KMS-11 (cell line): ENCODE measurements around the gene FANK1.

Experiments used
- H2AFZ ChIP-seq: fragments of 200-600 bp; sonication (generic); 2 replicates; pipeline ENCODE4 v1.6.1; 2016; ENCODE audit warnings: antibody characterized with exemption, mixed run types, low read depth
- H3K27ac ChIP-seq: fragments of 200-600 bp; sonication (generic); 2 replicates; pipeline ENCODE4 v1.6.1; 2016; ENCODE audit warnings: mild to moderate bottlenecking, mixed run types
- H3K27me3 ChIP-seq: fragments of 200-600 bp; sonication (generic); 2 replicates; pipeline ENCODE4 v1.6.1; 2017; ENCODE audit warnings: mild to moderate bottlenecking, low read depth, mixed run types, moderate library complexity; ENCODE audit not compliant: insufficient read depth
- H3K36me3 ChIP-seq: fragments of 200-600 bp; sonication (generic); 2 replicates; pipeline ENCODE4 v1.6.1; 2017; ENCODE audit warnings: mild to moderate bottlenecking, mixed run types; ENCODE audit not compliant: insufficient read depth
- H3K4me1 ChIP-seq: fragments of 200-600 bp; sonication (generic); 2 replicates; pipeline ENCODE4 v1.6.1; 2016; ENCODE audit warnings: mild to moderate bottlenecking, low read depth, mixed run types; ENCODE audit not compliant: poor library complexity, severe bottlenecking
- H3K4me2 ChIP-seq: fragments of 200-600 bp; sonication (generic); 2 replicates; pipeline ENCODE4 v1.7.0; 2016; ENCODE audit warnings: mild to moderate bottlenecking, mixed run types
- H3K4me3 ChIP-seq: fragments of 200-600 bp; sonication (generic); IDR thresholded peaks from 2 replicates; pipeline ENCODE4 v1.6.1; 2017; ENCODE audit warnings: low read depth, low read length, mixed read lengths; ENCODE audit not compliant: insufficient read depth
- H3K79me2 ChIP-seq: fragments of 200-600 bp; sonication (generic); 2 replicates; pipeline ENCODE4 v1.6.1; 2016; ENCODE audit warnings: low read depth, mixed run types; ENCODE audit not compliant: insufficient read depth
- H3K9ac ChIP-seq: fragments of 200-600 bp; sonication (generic); 2 replicates; pipeline ENCODE4 v1.6.1; 2016; ENCODE audit warnings: mild to moderate bottlenecking, mixed run types
- H4K20me1 ChIP-seq: fragments of 200-600 bp; sonication (generic); 2 replicates; pipeline ENCODE4 v1.6.1; 2016; ENCODE audit warnings: mild to moderate bottlenecking, mixed run types; ENCODE audit not compliant: insufficient read depth
- TF ChIP-seq, protein P1 (sequence below): fragments of 200-600 bp; sonication (generic); conservative IDR thresholded peaks from 2 replicates; pipeline ENCODE4 v1.6.1; 2017; ENCODE audit warnings: low read depth, mild to moderate bottlenecking, antibody characterized with exemption, low read length, moderate library complexity, mixed read lengths

The FANK1 gene

DNA sequence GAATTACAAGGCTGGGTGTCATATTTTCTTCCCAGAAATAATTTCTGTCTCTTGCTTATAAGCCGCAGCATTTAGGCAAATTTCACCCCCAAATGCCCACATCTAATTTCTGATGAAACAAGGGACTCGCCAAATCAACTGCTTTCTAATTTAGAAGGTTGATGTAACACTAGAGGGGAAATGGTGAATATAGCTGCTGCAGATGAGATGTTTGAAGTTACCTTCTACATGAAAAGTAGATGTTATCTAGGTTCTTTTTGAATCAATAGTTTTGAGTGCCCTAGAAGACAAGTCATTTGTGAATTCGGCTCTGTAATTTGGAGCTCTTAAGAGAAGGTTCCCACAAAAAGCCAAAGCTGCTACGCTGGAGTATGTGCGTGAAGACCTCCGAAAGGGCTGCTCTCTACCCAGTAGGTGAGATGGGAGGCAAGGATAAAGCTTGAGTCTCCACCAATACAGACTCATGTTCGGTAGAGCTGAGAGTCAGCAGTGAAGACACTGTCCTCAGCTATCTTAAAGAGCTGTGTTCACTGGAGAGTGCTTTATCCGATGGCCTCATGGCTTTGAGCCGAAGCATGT, 99.5 kb downstream of the FANK1 start:
- no peaks in the 10 kb centered on the region for H3K36me3 ChIP-seq
- no peaks in the 10 kb centered on the region for H3K4me1 ChIP-seq
- H3K79me2 ChIP-seq: no peaks in the 10 kb centered on the region
- H4K20me1 ChIP-seq: no peaks in the 10 kb centered on the region
- no peak overlapping the region for H3K27ac ChIP-seq
- H3K4me3 ChIP-seq: no peak overlapping the region
- no peak overlapping the region for H2AFZ ChIP-seq
- no peak overlapping the region for H3K9ac ChIP-seq
- TF ChIP-seq, protein P1, sequence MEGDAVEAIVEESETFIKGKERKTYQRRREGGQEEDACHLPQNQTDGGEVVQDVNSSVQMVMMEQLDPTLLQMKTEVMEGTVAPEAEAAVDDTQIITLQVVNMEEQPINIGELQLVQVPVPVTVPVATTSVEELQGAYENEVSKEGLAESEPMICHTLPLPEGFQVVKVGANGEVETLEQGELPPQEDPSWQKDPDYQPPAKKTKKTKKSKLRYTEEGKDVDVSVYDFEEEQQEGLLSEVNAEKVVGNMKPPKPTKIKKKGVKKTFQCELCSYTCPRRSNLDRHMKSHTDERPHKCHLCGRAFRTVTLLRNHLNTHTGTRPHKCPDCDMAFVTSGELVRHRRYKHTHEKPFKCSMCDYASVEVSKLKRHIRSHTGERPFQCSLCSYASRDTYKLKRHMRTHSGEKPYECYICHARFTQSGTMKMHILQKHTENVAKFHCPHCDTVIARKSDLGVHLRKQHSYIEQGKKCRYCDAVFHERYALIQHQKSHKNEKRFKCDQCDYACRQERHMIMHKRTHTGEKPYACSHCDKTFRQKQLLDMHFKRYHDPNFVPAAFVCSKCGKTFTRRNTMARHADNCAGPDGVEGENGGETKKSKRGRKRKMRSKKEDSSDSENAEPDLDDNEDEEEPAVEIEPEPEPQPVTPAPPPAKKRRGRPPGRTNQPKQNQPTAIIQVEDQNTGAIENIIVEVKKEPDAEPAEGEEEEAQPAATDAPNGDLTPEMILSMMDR: no peak
- H3K27me3 ChIP-seq: no peaks in the 10 kb centered on the region
- H3K4me2 ChIP-seq: no peak overlapping the region

DNA sequence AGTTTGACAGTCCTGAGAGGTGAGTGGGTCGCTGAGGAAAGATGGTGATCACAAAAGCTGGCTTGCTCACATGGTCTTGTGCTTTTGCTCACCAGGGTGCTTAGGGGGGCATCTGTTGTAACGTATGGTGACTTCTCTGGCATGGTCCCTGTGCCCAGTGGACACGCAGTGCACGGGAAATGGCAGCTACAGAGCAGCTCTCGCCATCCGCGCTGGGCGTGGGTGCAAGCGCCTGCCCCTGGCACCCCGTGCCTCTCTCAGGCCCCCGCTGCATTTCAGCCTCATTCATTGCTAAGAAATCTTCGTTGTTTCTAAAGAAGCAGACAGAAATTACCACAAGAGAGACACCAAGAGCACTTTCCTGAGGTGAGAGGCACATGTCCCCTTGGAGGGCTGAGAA, 101.2 kb downstream of the FANK1 start:
- H3K9ac ChIP-seq: no peak overlapping the region
- no peaks in the 10 kb centered on the region for H3K36me3 ChIP-seq
- H3K4me2 ChIP-seq: no peak overlapping the region
- TF ChIP-seq, protein P1: no peak
- no peaks in the 10 kb centered on the region for H3K79me2 ChIP-seq
- no peaks in the 10 kb centered on the region for H3K4me1 ChIP-seq
- no peaks in the 10 kb centered on the region for H4K20me1 ChIP-seq
- H2AFZ ChIP-seq: no peak overlapping the region
- H3K27me3 ChIP-seq: no peaks in the 10 kb centered on the region
- no peak overlapping the region for H3K27ac ChIP-seq
- H3K4me3 ChIP-seq: no peak overlapping the region

DNA sequence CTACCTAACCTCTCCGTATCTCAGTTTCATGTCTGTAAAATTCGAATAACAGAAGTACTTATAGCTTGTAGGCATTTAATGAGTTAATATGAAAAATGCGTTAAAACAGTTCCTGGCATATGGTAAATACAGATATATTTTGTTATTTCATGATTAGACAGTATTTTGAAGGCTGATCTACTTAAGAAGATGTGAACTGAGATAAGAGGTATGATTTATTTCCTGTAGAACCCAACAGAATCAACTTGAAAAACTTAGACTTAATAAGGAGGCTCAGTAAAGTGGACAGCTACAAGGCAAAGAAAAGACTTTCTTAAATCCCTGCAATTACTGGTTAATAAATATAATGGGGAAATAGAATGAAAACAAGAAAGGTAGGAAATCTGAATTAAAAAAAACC, 103.3 kb downstream of the FANK1 start:
- H3K4me1 ChIP-seq: no peaks in the 10 kb centered on the region
- no peaks in the 10 kb centered on the region for H3K79me2 ChIP-seq
- TF ChIP-seq, protein P1: no peak
- no peaks in the 10 kb centered on the region for H3K27me3 ChIP-seq
- no peak overlapping the region for H3K4me2 ChIP-seq
- no peaks in the 10 kb centered on the region for H3K36me3 ChIP-seq
- H3K4me3 ChIP-seq: no peak overlapping the region
- no peak overlapping the region for H3K9ac ChIP-seq
- no peak overlapping the region for H3K27ac ChIP-seq
- no peaks in the 10 kb centered on the region for H4K20me1 ChIP-seq
- no peak overlapping the region for H2AFZ ChIP-seq

DNA sequence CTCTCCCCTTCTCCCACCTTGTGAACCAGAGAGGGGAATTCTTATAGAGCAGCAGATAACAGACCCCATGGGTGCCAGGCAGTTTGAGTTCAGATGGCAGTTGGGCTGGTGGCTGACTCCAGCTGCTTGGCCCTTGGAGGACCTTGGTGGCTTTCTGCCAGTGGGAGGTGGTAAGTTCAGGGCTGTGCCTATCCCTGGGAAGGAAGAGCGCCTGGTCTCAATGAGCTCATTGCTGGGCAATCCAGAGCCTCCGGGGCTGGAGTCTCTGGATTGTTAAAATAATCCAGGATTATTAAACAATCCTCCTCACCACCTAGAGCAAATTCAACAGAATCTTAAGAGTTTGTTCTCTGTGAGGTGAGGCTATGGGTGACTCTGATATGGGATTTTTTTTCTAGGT, 105.2 kb downstream of the FANK1 start:
- Histone ChIP-seq H3K4me1 (no peaks in the 10 kb centered on the region), H3K4me2 (no peak overlapping the region), H4K20me1 (no peaks in the 10 kb centered on the region), H3K9ac (no peak overlapping the region), H3K27me3 (no peaks in the 10 kb centered on the region), H3K4me3 (no peak overlapping the region), H3K36me3 (no peaks in the 10 kb centered on the region), H3K79me2 (no peaks in the 10 kb centered on the region), H3K27ac (no peak overlapping the region), H2AFZ (no peak overlapping the region)
- TF ChIP-seq, protein P1: no peak
